Epithelial cell of esophagus (primary cell): ENCODE results near the gene SENP7.
"Not testable (repeated sequence)": the region's sequence is repeated elsewhere in the genome, so short reads cannot be mapped to it uniquely, and the experiment has no call there.

Experiments used
- DNase-seq: peaks from one replicate; pipeline ENCODE4 v3.0.0; 2010; ENCODE audit warnings: low read depth
- H3K4me3 ChIP-seq: 2 replicates; pipeline ENCODE4 v1.5.1; 2011; ENCODE audit warnings: mild to moderate bottlenecking, low read length, control low read depth
- CTCF ChIP-seq: IDR thresholded peaks from 2 replicates; pipeline ENCODE4 v1.5.1; 2011; ENCODE audit warnings: low read depth, mild to moderate bottlenecking, low read length, control low read depth, inconsistent platforms; ENCODE audit not compliant: insufficient read depth; ENCODE audit errors: missing control alignments

The SENP7 gene

GRCh38 chr3:101325393-101326134 lies 187.4 kb downstream of the SENP7 start:
- no peak for DNase-seq
- no peak for TF ChIP-seq CTCF

GRCh38 chr3:101320475-101320874 lies 192.5 kb downstream of the SENP7 start, which contains the start of gene IMPG2:
IMPG2 (minus strand) TSS chr3:101320575; CDS start chr3:101320372, 203 bp downstream.
- DNase-seq, result no peak
- H3K4me3 ChIP-seq, result no peak within 1 kb of the TSS
- TF ChIP-seq CTCF, result no peak

More at GRCh38 chr3:101325393-101326134, 187.4 kb downstream of the SENP7 start:
- no peak overlapping the region for H3K4me3 ChIP-seq

GRCh38 chr3:101319531-101319930 lies 193.5 kb downstream of the SENP7 start:
- no peak for DNase-seq
- H3K4me3 ChIP-seq, result no peak overlapping the region
- TF ChIP-seq CTCF, result no peak

GRCh38 chr3:101312545-101312944 lies 200.5 kb downstream of the SENP7 start:
- no peak for TF ChIP-seq CTCF
- no peak for DNase-seq
- H3K4me3 ChIP-seq, result no peak overlapping the region

- no peak overlapping the region for H3K4me3 ChIP-seq
- no peak for DNase-seq
- TF ChIP-seq CTCF, result no peak
These were observed 201.3 kb downstream of the SENP7 start for GRCh38 chr3:101311676-101312075.

- no peak overlapping the region for H3K4me3 ChIP-seq
- DNase-seq, result no peak
- TF ChIP-seq CTCF, result no peak
These were observed 202.0 kb downstream of the SENP7 start for GRCh38 chr3:101310978-101311375.

GRCh38 chr3:101308147-101308772 lies 204.8 kb downstream of the SENP7 start:
- DNase-seq, H3K4me3 ChIP-seq: not testable (repeated sequence)
